ENCODE measurements around the gene SPECC1.
"Not testable (repeated sequence)": the region's sequence is repeated elsewhere in the genome, so short reads cannot be mapped to it uniquely, and the experiment has no call there.

The SPECC1 gene

DNA sequence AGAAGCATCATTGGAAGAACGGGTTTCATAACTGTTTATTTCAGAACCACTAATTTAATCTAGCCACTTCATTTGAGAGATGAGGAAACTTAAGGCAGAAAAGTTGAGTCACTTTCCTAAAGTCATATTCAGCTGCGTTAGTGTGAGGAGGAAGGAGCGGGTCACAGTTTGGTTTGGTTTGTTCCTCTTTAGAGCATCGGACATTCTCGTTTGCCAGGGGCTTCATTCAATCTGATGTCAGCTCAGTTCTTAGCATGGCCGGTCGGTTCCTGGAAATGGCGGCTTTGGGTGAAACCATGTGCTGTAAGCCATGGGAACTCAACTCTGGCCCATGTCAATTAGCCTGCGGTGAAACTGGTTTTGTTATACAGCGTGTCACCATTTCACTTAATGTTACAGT, 271.7 kb downstream of the SPECC1 start:
- DNase-seq: no peak

- DNase-seq: no peak
Measured at GRCh38 chr17:20281860-20282259, 272.7 kb downstream of the SPECC1 start.

GRCh38 chr17:20282526-20283308, 273.6 kb downstream of the SPECC1 start:
- no peak for DNase-seq

DNA sequence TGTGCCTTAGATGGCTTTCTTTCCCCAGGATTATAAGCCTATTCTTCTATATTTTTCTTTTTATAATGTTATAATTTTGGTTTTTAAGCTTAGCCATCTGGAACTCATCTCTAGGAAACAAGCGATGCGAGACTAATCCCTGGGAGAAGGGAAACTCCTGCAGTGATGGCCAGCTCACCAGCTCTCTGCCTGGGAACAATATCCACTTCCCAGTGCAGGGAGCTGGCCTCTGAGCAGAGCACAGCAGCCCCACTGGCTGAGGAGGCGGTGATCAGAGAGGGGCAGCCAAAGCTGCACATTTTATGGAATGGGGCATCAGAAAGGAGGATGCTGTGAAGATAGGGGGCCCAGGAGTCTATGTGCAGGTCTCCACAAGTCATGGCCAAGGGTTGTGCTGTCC, 274.9 kb downstream of the SPECC1 start:
- no peak for DNase-seq

DNA sequence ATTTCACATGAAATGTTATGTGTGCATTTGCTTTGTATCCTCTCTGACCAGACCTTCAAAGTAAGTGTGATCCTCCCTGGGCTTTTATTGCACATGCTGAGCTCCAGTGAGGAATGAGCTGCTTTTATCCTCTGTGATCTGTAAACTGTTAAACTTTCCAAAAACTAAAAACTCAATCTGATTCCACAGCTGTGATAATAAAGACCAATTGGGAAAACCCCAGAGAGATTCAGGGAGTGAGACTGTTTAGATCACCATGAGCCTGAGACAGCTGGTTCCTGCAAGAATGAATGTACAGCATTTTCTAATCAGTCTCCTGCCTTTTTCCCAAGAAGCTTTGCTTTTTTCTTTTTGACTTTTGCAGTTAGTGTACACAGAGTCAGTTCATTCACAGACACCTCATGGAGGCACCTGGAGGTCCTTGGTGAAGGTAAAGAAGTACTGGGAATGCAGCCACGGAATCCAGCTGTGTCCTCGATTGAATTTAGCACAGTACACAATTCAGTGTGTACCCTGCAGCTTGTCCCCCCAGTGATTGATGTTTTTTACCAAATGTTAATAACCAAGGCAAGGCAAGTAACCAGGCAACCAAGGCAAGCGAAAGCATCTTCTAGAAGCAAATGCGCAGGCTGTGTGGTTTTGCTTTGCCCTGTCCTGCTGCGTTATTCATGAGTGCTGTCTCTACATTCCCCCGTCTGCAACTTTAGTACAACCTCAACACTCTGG, 275.6 kb downstream of the SPECC1 start:
- DNase-seq: no peak

GRCh38 chr17:20289984-20290383, 280.8 kb downstream of the SPECC1 start:
- DNase-seq: no peak

DNA sequence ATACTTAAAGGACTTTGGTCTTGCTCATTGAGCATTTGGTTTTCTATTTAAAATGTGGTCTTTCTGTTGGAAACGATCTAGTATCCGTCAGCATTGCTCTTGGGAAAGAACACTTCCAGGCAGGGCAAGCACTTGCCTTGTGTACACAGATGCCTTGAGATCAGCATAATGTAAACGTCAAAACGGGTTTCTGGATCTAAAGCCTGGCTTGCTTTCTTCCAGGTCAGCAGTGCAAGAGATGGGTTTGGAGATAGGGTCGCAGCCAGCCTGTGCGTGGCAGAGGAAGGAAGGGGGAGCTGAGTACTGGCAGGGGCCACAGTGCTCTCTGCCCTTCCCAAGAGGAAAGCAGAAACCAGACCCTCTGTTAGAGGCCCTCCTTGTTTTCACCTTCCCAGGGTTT, 282.7 kb downstream of the SPECC1 start:
- no peak for DNase-seq

DNA sequence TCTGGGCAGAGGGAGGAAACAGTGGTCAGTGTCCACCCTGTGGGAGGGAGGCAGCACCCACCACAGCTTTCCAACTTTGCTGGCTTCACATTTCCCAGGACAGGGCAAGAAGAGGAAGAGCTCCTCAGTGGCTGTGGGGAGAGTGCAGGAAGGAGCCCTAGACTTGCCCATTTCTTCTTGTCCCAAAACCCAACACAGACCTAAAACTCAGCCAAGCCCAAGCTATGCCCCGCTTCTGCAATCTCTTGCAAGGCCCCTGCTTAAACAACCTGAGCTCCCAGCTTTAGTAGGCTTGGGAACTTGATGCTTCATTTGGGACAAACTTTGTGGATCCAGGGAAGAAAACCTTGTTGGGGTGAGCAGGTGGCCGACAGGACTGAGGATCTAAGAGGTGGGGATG, 284.3 kb downstream of the SPECC1 start:
- no peak for DNase-seq

GRCh38 chr17:20294120-20294519, 285.0 kb downstream of the SPECC1 start:
- no peak for DNase-seq

GRCh38 chr17:20299013-20299412, 289.9 kb downstream of the SPECC1 start:
- DNase-seq: no peak

- DNase-seq: no peak
Measured at GRCh38 chr17:20300436-20300934, 291.3 kb downstream of the SPECC1 start.

GRCh38 chr17:20302246-20302917, 293.2 kb downstream of the SPECC1 start:
- DNase-seq: no peak

- DNase-seq: no peak
Measured at GRCh38 chr17:20304961-20305360, 295.8 kb downstream of the SPECC1 start.

DNA sequence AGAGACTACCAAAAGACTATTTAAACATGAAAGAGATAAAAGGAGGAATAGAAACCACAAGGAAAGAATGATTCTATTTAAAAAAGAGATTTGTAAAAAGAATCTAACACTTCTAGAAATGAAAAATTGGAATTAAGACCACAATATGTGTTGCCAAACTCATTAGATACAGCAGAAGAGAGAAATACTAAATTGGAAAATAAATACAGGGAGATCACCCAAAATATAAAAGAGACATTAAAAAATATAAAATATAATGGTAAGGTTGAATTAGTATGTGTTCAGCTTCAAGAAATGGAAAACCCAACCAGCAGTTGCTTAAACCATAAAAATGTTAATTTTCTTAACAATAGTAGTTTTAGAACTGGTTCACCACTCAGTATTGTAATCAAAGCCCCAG, 297.8 kb downstream of the SPECC1 start:
- no peak for DNase-seq

GRCh38 chr17:20307326-20307910, 298.3 kb downstream of the SPECC1 start:
- no peak for DNase-seq

GRCh38 chr17:20310481-20310880, 301.3 kb downstream of the SPECC1 start:
- no peak for DNase-seq

DNA sequence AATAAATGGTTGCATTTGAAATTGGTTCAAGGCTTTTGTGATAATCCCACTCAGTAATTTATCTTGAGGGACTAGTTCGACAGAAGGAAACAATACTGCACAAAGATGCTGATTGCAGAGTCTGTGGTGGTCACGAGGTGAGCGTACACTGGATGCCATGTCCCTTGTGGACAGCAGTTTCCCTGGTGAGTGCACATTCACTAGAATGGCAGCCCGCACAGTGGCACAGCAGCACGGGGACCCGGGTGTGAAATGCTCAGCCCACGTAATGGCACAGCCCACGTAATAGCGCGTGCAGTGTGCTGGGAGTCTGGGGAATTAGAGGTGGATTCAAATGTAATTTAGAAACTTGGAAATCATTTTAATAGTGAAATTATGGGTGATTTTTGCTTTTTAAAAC, 304.1 kb downstream of the SPECC1 start:
- DNase-seq: no peak

DNA sequence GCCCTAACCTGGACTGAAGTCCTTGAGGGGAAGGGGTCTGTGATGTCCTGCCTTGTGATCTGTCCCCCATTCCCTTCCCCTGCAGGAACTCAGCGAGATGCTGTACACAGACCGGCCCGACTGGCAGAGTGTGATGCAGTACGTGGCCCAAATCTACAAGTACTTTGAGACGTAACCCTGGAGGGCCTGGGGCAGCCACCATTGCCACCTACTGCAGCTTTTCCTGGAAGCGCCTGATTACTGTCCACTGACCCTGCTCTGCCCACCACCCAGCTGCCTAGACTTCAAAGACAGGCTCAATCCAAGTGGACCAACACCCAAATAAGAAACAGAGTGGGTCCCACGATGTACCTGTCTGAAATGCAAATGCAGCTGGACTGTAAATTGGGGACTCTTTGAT, 304.7 kb downstream of the SPECC1 start:
- DNase-seq: no peak

- DNase-seq: no peak
Measured at GRCh38 chr17:20314834-20315233, 305.7 kb downstream of the SPECC1 start.

DNA sequence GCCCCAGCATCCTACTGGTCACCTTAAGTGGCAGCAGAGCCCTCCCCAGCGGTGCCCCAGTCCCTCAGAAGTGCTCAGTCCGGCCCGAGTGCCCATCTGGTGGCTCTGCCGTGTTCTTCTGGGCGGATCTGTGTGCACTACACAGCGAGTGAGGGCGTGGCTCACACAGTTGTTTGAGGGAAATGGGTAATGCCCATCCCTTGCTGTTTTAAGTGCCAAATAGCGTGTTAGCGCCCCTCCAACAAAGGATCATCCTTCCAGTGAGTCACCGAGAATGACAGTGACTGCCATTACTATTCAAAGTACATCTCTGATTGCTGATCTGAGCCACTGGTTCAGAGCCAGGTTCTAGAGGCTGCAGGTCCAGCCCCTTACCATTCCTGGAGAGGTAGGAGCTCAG, 306.2 kb downstream of the SPECC1 start:
- DNase-seq: no peak

DNA sequence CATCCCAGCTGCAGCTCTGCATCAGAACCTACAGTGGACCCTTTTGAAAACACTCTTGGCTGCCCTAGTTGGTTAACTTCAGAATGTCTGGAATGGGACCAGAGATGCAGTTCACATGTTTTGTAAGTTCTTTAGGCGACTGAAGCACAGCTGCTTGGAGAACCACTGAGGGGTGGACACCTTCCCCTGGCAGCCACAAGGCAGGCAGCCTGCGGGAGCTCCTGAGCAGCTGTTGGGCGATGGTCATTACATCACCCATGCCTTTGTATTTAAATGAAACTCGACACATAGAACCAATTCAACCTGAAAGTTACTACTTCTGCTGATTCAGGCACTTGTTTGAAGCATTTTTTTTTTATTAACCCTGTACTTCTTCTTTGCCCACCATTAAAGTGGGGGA, 306.7 kb downstream of the SPECC1 start:
- no peak for DNase-seq

- not testable (repeated sequence) for DNase-seq
Measured at GRCh38 chr17:20320535-20321229, 311.5 kb downstream of the SPECC1 start.

- DNase-seq: not testable (repeated sequence)
Measured at GRCh38 chr17:20321357-20321756, 312.2 kb downstream of the SPECC1 start.

Measured in NCI-H1436 (cell line).